ENCODE data around the gene MET.

Gene MET

GRCh38 chr7:116663744-116664143, 8.3 kb upstream of the MET start:
- DNase-seq (ENCODE audit: low spot score), result no peak

- DNase-seq (ENCODE audit: low spot score), result no peak
Measured at GRCh38 chr7:116665332-116665996, 6.5 kb upstream of the MET start.

GRCh38 chr7:116669769-116670168, 2.2 kb upstream of the MET start:
- DNase-seq (ENCODE audit: low spot score), result no peak

GRCh38 chr7:116670409-116671015, 1.5 kb upstream of the MET start:
- no peak for DNase-seq (ENCODE audit: low spot score)

GRCh38 chr7:116671111-116671510, 885 bp upstream of the MET start:
- DNase-seq (ENCODE audit: low spot score), result no peak

- peak; percentile 6 for DNase-seq (ENCODE audit: low spot score)
Measured at GRCh38 chr7:116672596-116673456, 830 bp downstream of the MET start.

- DNase-seq (ENCODE audit: low spot score), result no peak
Measured at GRCh38 chr7:116673457-116673865, 1.5 kb downstream of the MET start.

- no peak for DNase-seq (ENCODE audit: low spot score)
Measured at GRCh38 chr7:116674508-116675173, 2.6 kb downstream of the MET start.

- no peak for DNase-seq (ENCODE audit: low spot score)
Measured at GRCh38 chr7:116675812-116676355, 3.9 kb downstream of the MET start.

GRCh38 chr7:116678780-116679179, 6.8 kb downstream of the MET start:
- DNase-seq (ENCODE audit: low spot score), result no peak

- DNase-seq (ENCODE audit: low spot score), result no peak
Measured at GRCh38 chr7:116679500-116679899, 7.5 kb downstream of the MET start.

- no peak for DNase-seq (ENCODE audit: low spot score)
Measured at GRCh38 chr7:116683786-116684185, 11.8 kb downstream of the MET start.

- DNase-seq (ENCODE audit: low spot score), result no peak
Measured at GRCh38 chr7:116686033-116686432, 14.0 kb downstream of the MET start.

- no peak for DNase-seq (ENCODE audit: low spot score)
Measured at GRCh38 chr7:116686812-116687419, 14.9 kb downstream of the MET start.

GRCh38 chr7:116687801-116688201, 15.8 kb downstream of the MET start:
- no peak for DNase-seq (ENCODE audit: low spot score)

- DNase-seq (ENCODE audit: low spot score), result no peak
Measured at GRCh38 chr7:116689790-116690259, 17.8 kb downstream of the MET start.

GRCh38 chr7:116691664-116692063, 19.7 kb downstream of the MET start:
- DNase-seq (ENCODE audit: low spot score), result no peak

- DNase-seq (ENCODE audit: low spot score), result no peak
Measured at GRCh38 chr7:116692401-116693308, 20.7 kb downstream of the MET start.

- DNase-seq (ENCODE audit: low spot score), result no peak
Measured at GRCh38 chr7:116696707-116697106, 24.7 kb downstream of the MET start.

- DNase-seq (ENCODE audit: low spot score), result no peak
Measured at GRCh38 chr7:116697152-116697551, 25.2 kb downstream of the MET start.
